HFFc6 (cell line): Measurements from ENCODE around the gene ATF7IP2. TPM values are rescaled to one million over a fixed set of nuclear protein-coding genes. Genes with fewer than 3 reads are reported as not detected.

Source experiments
- DNase-seq: peaks from one replicate; pipeline ENCODE4 v3.0.0-alpha.2; 2018
- H3K27ac Mint-ChIP-seq: 2 replicates; pipeline ENCODE4 v1.8.0; 2020; ENCODE audit warnings: mild to moderate bottlenecking, mixed read lengths
- H3K27me3 Mint-ChIP-seq: 2 replicates; pipeline ENCODE4 v1.8.0; 2021; ENCODE audit warnings: mild to moderate bottlenecking, moderate library complexity, mixed read lengths; ENCODE audit not compliant: insufficient read depth
- H3K36me3 Mint-ChIP-seq: 2 replicates; pipeline ENCODE4 v1.8.0; 2021; ENCODE audit warnings: low read depth, mixed read lengths
- H3K4me1 Mint-ChIP-seq: 2 replicates; pipeline ENCODE4 v1.8.0; 2020; ENCODE audit warnings: low read depth, mixed read lengths
- H3K4me3 Mint-ChIP-seq: 2 replicates; pipeline ENCODE4 v1.8.0; 2020; ENCODE audit warnings: mild to moderate bottlenecking, moderate library complexity, mixed read lengths
- H3K9me3 Mint-ChIP-seq: 2 replicates; pipeline ENCODE4 v1.8.0; 2020; ENCODE audit warnings: mild to moderate bottlenecking, mixed read lengths
- total RNA-seq, 6 experiments: library from RNA; stranded (reverse); fragmentation: NEBNext Ultra II Directional; extraction: Animal tissue kit (Norgen Biotek cat#: 25700); gene quantifications; 2 replicates in 1 of 6; 3 replicates in 5 of 6; pipeline ENCODE4 v1.2.3, GENCODE V29; 2021
- TF ChIP-seq, protein P1 (sequence below): fragments of 200-600 bp; sonication (generic); IDR thresholded peaks from 2 replicates; pipeline ENCODE4 v1.5.0; 2021; ENCODE audit warnings: antibody characterized with exemption, mild to moderate bottlenecking

Gene ATF7IP2
- total RNA-seq, 6 experiments from 2014 or later, result 0.22 to 1.2 (median 0.62) TPM; not detected in 2

DNA sequence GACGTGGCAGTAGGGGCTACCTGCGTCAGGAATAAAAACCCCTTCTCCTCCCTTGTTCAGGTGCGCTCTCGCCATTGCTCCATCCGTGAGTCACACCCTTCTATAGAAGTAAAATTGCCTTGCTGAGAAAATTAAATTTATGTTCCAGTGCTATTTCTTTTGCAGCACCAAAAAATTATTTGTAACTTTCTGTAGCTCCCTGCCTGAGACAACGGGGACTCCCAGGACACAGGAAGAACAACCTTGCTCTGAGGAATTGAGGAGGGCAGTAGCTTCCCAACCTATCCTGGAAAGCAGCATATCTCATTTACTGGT, 109.1 kb downstream of the ATF7IP2 start:
- no peak overlapping the region for H3K27ac Mint-ChIP-seq
- H3K27me3 Mint-ChIP-seq, result peaks cover 3% of the 10 kb centered on the region
- peaks cover 12% of the 10 kb centered on the region for H3K9me3 Mint-ChIP-seq
- no peaks in the 10 kb centered on the region for H3K4me1 Mint-ChIP-seq
- 0 out of 2 replicates have a peak, but pooled peaks cover 6% of the 10 kb centered on the region for H3K36me3 Mint-ChIP-seq
- no peak overlapping the region for H3K4me3 Mint-ChIP-seq
- no peak for DNase-seq
- TF ChIP-seq, protein P1, sequence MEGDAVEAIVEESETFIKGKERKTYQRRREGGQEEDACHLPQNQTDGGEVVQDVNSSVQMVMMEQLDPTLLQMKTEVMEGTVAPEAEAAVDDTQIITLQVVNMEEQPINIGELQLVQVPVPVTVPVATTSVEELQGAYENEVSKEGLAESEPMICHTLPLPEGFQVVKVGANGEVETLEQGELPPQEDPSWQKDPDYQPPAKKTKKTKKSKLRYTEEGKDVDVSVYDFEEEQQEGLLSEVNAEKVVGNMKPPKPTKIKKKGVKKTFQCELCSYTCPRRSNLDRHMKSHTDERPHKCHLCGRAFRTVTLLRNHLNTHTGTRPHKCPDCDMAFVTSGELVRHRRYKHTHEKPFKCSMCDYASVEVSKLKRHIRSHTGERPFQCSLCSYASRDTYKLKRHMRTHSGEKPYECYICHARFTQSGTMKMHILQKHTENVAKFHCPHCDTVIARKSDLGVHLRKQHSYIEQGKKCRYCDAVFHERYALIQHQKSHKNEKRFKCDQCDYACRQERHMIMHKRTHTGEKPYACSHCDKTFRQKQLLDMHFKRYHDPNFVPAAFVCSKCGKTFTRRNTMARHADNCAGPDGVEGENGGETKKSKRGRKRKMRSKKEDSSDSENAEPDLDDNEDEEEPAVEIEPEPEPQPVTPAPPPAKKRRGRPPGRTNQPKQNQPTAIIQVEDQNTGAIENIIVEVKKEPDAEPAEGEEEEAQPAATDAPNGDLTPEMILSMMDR, result no peak

- Mint-ChIP-seq H3K4me3 (no peak overlapping the region), H3K27ac (no peak overlapping the region), H3K27me3 (peaks cover 3% of the 10 kb centered on the region), H3K36me3 (0 out of 2 replicates have a peak, but pooled peaks cover 6% of the 10 kb centered on the region), H3K4me1 (no peaks in the 10 kb centered on the region), H3K9me3 (peaks cover 12% of the 10 kb centered on the region)
- TF ChIP-seq, protein P1, result no peak
- DNase-seq, result no peak
Observed at GRCh38 chr16:10497132-10498101, 111.6 kb downstream of the ATF7IP2 start.

DNA sequence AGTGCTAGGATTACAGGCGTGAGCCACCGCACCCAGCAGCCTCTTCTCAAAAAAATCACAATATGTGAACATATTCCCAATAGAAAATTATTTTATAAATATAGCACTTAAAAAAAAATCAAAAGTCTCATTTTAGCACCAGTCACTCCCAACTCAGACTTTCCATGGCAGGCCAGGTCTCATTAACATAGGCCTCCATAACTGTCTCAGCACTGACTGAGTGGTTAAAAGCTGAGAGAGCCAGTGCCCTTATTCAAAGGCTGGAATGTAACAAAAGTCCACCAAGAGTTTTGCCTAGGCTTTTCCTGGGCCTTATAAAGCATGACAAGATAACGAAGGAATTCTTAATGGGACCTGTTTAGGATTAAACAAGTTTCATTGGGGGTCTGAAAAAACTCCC, 114.7 kb downstream of the ATF7IP2 start:
- Mint-ChIP-seq H3K27me3 (no peaks in the 10 kb centered on the region), H3K36me3 (no peaks in the 10 kb centered on the region), H3K4me3 (no peak overlapping the region), H3K27ac (no peak overlapping the region), H3K9me3 (peaks cover under 1% of the 10 kb centered on the region; the same call in 1 of the 2 replicates), H3K4me1 (no peaks in the 10 kb centered on the region)
- TF ChIP-seq, protein P1, result no peak
- no peak for DNase-seq

GRCh38 chr16:10501016-10501607, 115.3 kb downstream of the ATF7IP2 start:
- TF ChIP-seq, protein P1, result no peak
- H3K4me3 Mint-ChIP-seq, result no peak overlapping the region
- no peaks in the 10 kb centered on the region for H3K27me3 Mint-ChIP-seq
- H3K27ac Mint-ChIP-seq, result no peak overlapping the region
- H3K36me3 Mint-ChIP-seq, result no peaks in the 10 kb centered on the region
- no peaks in the 10 kb centered on the region for H3K4me1 Mint-ChIP-seq
- H3K9me3 Mint-ChIP-seq, result no peaks in the 10 kb centered on the region
- DNase-seq, result no peak

GRCh38 chr16:10502776-10503175, 116.9 kb downstream of the ATF7IP2 start:
- Mint-ChIP-seq H3K4me1 (no peaks in the 10 kb centered on the region), H3K36me3 (no peaks in the 10 kb centered on the region), H3K27ac (no peak overlapping the region), H3K27me3 (no peaks in the 10 kb centered on the region), H3K4me3 (no peak overlapping the region), H3K9me3 (no peaks in the 10 kb centered on the region)
- DNase-seq, result no peak
- TF ChIP-seq, protein P1, result no peak
